Measurements from ENCODE around the gene CELF6.

Gene CELF6

GRCh38 chr15:72319985-72320671, at the start of gene CELF6:
Gene CELF6 (minus strand): TSS chr15:72320157. CDS start chr15:72319874, 283 bp downstream.
- ATAC-seq, result peak; percentile 82
- TF ChIP-seq CSDC2 (CRISPR knock-in tag; IDR thresholded peaks at IDR 0.05), result no peak
- TF ChIP-seq ZNF8 (CRISPR knock-in tag; IDR thresholded peaks at IDR 0.05), result peak; percentile 20; the same call in 1 of the 2 replicates
- TF ChIP-seq TSHZ2 (CRISPR knock-in tag; IDR thresholded peaks at IDR 0.05), result 0 out of 2 replicates have a peak, but pooled peaks have one; percentile 54
- TF ChIP-seq PPARA (CRISPR knock-in tag; IDR thresholded peaks at IDR 0.05; ENCODE audit: borderline replicate concordance), result no peak

- TF ChIP-seq ZNF70 (CRISPR knock-in tag; IDR thresholded peaks at IDR 0.05) (no peak), BACH2 (CRISPR knock-in tag; IDR thresholded peaks at IDR 0.05; ENCODE audit: borderline replicate concordance) (no peak), GLIS3 (CRISPR knock-in tag; IDR thresholded peaks at IDR 0.05) (no peak), TOX (CRISPR knock-in tag; IDR thresholded peaks at IDR 0.05; ENCODE audit: borderline replicate concordance) (no peak), ESRRG (CRISPR knock-in tag; IDR thresholded peaks at IDR 0.05) (no peak), ISL1 (CRISPR knock-in tag; IDR thresholded peaks at IDR 0.05) (no peak), ZFP3 (CRISPR knock-in tag; IDR thresholded peaks at IDR 0.05) (no peak), ZNF565 (CRISPR knock-in tag; conservative IDR thresholded peaks at IDR 0.05; ENCODE audit: low read depth) (no peak), ZNF8 (CRISPR knock-in tag; IDR thresholded peaks at IDR 0.05) (no peak), ARNTL (CRISPR knock-in tag; IDR thresholded peaks at IDR 0.05; ENCODE audit: borderline replicate concordance, low read depth) (no peak), CSRNP3 (CRISPR knock-in tag; IDR thresholded peaks at IDR 0.05) (no peak), ZC3H10 (CRISPR knock-in tag; IDR thresholded peaks at IDR 0.05) (no peak), TCF4 (CRISPR knock-in tag; IDR thresholded peaks at IDR 0.05; ENCODE audit: borderline replicate concordance) (no peak), OSR1 (CRISPR knock-in tag; IDR thresholded peaks at IDR 0.05) (no peak)
- TF ChIP-seq, protein P1, sequence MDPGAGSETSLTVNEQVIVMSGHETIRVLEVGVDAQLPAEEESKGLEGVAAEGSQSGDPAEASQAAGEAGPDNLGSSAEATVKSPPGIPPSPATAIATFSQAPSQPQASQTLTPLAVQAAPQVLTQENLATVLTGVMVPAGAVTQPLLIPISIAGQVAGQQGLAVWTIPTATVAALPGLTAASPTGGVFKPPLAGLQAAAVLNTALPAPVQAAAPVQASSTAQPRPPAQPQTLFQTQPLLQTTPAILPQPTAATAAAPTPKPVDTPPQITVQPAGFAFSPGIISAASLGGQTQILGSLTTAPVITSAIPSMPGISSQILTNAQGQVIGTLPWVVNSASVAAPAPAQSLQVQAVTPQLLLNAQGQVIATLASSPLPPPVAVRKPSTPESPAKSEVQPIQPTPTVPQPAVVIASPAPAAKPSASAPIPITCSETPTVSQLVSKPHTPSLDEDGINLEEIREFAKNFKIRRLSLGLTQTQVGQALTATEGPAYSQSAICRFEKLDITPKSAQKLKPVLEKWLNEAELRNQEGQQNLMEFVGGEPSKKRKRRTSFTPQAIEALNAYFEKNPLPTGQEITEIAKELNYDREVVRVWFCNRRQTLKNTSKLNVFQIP (CRISPR knock-in tag; IDR thresholded peaks at IDR 0.05; ENCODE audit: borderline replicate concordance, low read depth), result no peak
- TF ChIP-seq, protein P2, sequence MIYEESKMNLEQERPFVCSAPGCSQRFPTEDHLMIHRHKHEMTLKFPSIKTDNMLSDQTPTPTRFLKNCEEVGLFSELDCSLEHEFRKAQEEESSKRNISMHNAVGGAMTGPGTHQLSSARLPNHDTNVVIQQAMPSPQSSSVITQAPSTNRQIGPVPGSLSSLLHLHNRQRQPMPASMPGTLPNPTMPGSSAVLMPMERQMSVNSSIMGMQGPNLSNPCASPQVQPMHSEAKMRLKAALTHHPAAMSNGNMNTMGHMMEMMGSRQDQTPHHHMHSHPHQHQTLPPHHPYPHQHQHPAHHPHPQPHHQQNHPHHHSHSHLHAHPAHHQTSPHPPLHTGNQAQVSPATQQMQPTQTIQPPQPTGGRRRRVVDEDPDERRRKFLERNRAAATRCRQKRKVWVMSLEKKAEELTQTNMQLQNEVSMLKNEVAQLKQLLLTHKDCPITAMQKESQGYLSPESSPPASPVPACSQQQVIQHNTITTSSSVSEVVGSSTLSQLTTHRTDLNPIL (CRISPR knock-in tag; IDR thresholded peaks at IDR 0.05; ENCODE audit: low read depth), result no peak
- TF ChIP-seq, protein P3, sequence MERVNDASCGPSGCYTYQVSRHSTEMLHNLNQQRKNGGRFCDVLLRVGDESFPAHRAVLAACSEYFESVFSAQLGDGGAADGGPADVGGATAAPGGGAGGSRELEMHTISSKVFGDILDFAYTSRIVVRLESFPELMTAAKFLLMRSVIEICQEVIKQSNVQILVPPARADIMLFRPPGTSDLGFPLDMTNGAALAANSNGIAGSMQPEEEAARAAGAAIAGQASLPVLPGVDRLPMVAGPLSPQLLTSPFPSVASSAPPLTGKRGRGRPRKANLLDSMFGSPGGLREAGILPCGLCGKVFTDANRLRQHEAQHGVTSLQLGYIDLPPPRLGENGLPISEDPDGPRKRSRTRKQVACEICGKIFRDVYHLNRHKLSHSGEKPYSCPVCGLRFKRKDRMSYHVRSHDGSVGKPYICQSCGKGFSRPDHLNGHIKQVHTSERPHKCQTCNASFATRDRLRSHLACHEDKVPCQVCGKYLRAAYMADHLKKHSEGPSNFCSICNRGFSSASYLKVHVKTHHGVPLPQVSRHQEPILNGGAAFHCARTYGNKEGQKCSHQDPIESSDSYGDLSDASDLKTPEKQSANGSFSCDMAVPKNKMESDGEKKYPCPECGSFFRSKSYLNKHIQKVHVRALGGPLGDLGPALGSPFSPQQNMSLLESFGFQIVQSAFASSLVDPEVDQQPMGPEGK (CRISPR knock-in tag; IDR thresholded peaks at IDR 0.05; ENCODE audit: borderline replicate concordance), result no peak
- no peak for ATAC-seq
These were observed 48.9 kb upstream of the CELF6 start for GRCh38 chr15:72368899-72369298.

GRCh38 chr15:72368325-72368724, 48.4 kb upstream of the CELF6 start:
- ATAC-seq, result no peak
- TF ChIP-seq TSHZ2 (CRISPR knock-in tag; IDR thresholded peaks at IDR 0.05) (no peak), ZFP30 (CRISPR knock-in tag; IDR thresholded peaks at IDR 0.05) (no peak), ISL1 (CRISPR knock-in tag; IDR thresholded peaks at IDR 0.05) (no peak), ARNTL (CRISPR knock-in tag; IDR thresholded peaks at IDR 0.05; ENCODE audit: borderline replicate concordance, low read depth) (no peak), GLIS3 (CRISPR knock-in tag; IDR thresholded peaks at IDR 0.05) (no peak), TCF4 (CRISPR knock-in tag; IDR thresholded peaks at IDR 0.05; ENCODE audit: borderline replicate concordance) (no peak), ESRRG (CRISPR knock-in tag; IDR thresholded peaks at IDR 0.05) (no peak), ZNF70 (CRISPR knock-in tag; IDR thresholded peaks at IDR 0.05) (no peak)
